Glutamatergic neuron (in vitro differentiated cells): ENCODE measurements around the gene SRGAP1. TPM values are rescaled to one million over a fixed set of nuclear protein-coding genes. Genes with fewer than 3 reads are reported as not detected.
A peak's percentile ranks its signal among the peaks of the same experiment; 100 is the strongest.
"Not testable (repeated sequence)": the region's sequence is repeated elsewhere in the genome, so short reads cannot be mapped to it uniquely, and the experiment has no call there.

Source experiments
- DNase-seq: peaks from one replicate; pipeline ENCODE4 v3.0.0; 2022
- H3K27ac Mint-ChIP-seq: one replicate; pipeline ENCODE4 v1.8.0; 2020; ENCODE audit warnings: mild to moderate bottlenecking, mixed read lengths, inconsistent platforms; ENCODE audit not compliant: unreplicated experiment
- H3K27me3 Mint-ChIP-seq: one replicate; pipeline ENCODE4 v1.8.0; 2020; ENCODE audit warnings: mild to moderate bottlenecking, moderate library complexity, mixed read lengths, inconsistent platforms; ENCODE audit not compliant: unreplicated experiment
- H3K36me3 Mint-ChIP-seq: one replicate; pipeline ENCODE4 v1.8.0; 2020; ENCODE audit warnings: mild to moderate bottlenecking, mixed read lengths, inconsistent platforms; ENCODE audit not compliant: unreplicated experiment
- H3K4me1 Mint-ChIP-seq: one replicate; pipeline ENCODE4 v1.8.0; 2020; ENCODE audit warnings: mild to moderate bottlenecking, low read depth, mixed read lengths, inconsistent platforms; ENCODE audit not compliant: unreplicated experiment
- H3K4me3 Mint-ChIP-seq: one replicate; pipeline ENCODE4 v1.8.0; 2020; ENCODE audit warnings: mild to moderate bottlenecking, mixed read lengths, inconsistent platforms; ENCODE audit not compliant: unreplicated experiment
- H3K9me3 Mint-ChIP-seq: one replicate; pipeline ENCODE4 v1.8.0; 2020; ENCODE audit warnings: mild to moderate bottlenecking, moderate library complexity, mixed read lengths, inconsistent platforms; ENCODE audit not compliant: unreplicated experiment
- CTCF ChIP-seq: fragments of 200-600 bp; sonication (generic); IDR thresholded peaks from one replicate; pipeline ENCODE4 v1.5.0; 2021; ENCODE audit not compliant: partially characterized antibody, unreplicated experiment
- total RNA-seq: library from RNA; stranded (reverse); fragmentation: NEBNext Ultra II Directional; extraction: Animal tissue kit (Norgen Biotek cat#: 25700); gene quantifications from one replicate; pipeline ENCODE4 v1.2.1, GENCODE V29; 2021; ENCODE audit not compliant: unreplicated experiment

The SRGAP1 gene
- total RNA-seq, 1 donor from 2014 or later = 52.0 TPM

GRCh38 chr12:64025174-64025958 is 180.9 kb downstream of the SRGAP1 start:
- DNase-seq = no peak
- H3K4me1 Mint-ChIP-seq = no peaks in the 10 kb centered on the region
- no peaks in the 10 kb centered on the region for H3K9me3 Mint-ChIP-seq
- TF ChIP-seq CTCF = no peak
- H3K36me3 Mint-ChIP-seq = no peaks in the 10 kb centered on the region
- no peak overlapping the region for H3K27ac Mint-ChIP-seq
- H3K4me3 Mint-ChIP-seq = no peak overlapping the region
- no peaks in the 10 kb centered on the region for H3K27me3 Mint-ChIP-seq

- Mint-ChIP-seq H3K9me3 (no peaks in the 10 kb centered on the region), H3K27me3 (no peaks in the 10 kb centered on the region), H3K27ac (no peak overlapping the region), H3K4me1 (no peaks in the 10 kb centered on the region), H3K36me3 (no peaks in the 10 kb centered on the region), H3K4me3 (no peak overlapping the region)
- no peak for TF ChIP-seq CTCF
- no peak for DNase-seq
These were observed 182.8 kb downstream of the SRGAP1 start for GRCh38 chr12:64027311-64027710.

GRCh38 chr12:64028541-64028940 is 184.0 kb downstream of the SRGAP1 start:
- H3K36me3 Mint-ChIP-seq = no peaks in the 10 kb centered on the region
- no peak for TF ChIP-seq CTCF
- no peak overlapping the region for H3K27ac Mint-ChIP-seq
- DNase-seq = no peak
- no peaks in the 10 kb centered on the region for H3K4me1 Mint-ChIP-seq
- no peaks in the 10 kb centered on the region for H3K9me3 Mint-ChIP-seq
- H3K27me3 Mint-ChIP-seq = no peaks in the 10 kb centered on the region
- no peak overlapping the region for H3K4me3 Mint-ChIP-seq

GRCh38 chr12:64029013-64029857 is 184.7 kb downstream of the SRGAP1 start:
- Mint-ChIP-seq H3K4me3 (no peak overlapping the region), H3K4me1 (no peaks in the 10 kb centered on the region), H3K9me3 (no peaks in the 10 kb centered on the region), H3K27ac (no peak overlapping the region), H3K27me3 (no peaks in the 10 kb centered on the region), H3K36me3 (no peaks in the 10 kb centered on the region)
- DNase-seq = no peak
- no peak for TF ChIP-seq CTCF

GRCh38 chr12:64030155-64030554 is 185.7 kb downstream of the SRGAP1 start:
- TF ChIP-seq CTCF = no peak
- Mint-ChIP-seq H3K27me3 (no peaks in the 10 kb centered on the region), H3K27ac (no peak overlapping the region), H3K4me3 (no peak overlapping the region), H3K36me3 (no peaks in the 10 kb centered on the region), H3K4me1 (no peaks in the 10 kb centered on the region), H3K9me3 (no peaks in the 10 kb centered on the region)
- no peak for DNase-seq

GRCh38 chr12:64034056-64034455 is 189.6 kb downstream of the SRGAP1 start:
- not testable (repeated sequence) for H3K4me3 Mint-ChIP-seq, H3K4me1 Mint-ChIP-seq, H3K9me3 Mint-ChIP-seq, H3K36me3 Mint-ChIP-seq, H3K27me3 Mint-ChIP-seq, DNase-seq
- peak overlapping the region; percentile 35 for H3K27ac Mint-ChIP-seq
